ENCODE data around the gene ZFHX2.
"Not testable (repeated sequence)": the region's sequence is repeated elsewhere in the genome, so short reads cannot be mapped to it uniquely, and the experiment has no call there.

The ZFHX2 gene

DNA sequence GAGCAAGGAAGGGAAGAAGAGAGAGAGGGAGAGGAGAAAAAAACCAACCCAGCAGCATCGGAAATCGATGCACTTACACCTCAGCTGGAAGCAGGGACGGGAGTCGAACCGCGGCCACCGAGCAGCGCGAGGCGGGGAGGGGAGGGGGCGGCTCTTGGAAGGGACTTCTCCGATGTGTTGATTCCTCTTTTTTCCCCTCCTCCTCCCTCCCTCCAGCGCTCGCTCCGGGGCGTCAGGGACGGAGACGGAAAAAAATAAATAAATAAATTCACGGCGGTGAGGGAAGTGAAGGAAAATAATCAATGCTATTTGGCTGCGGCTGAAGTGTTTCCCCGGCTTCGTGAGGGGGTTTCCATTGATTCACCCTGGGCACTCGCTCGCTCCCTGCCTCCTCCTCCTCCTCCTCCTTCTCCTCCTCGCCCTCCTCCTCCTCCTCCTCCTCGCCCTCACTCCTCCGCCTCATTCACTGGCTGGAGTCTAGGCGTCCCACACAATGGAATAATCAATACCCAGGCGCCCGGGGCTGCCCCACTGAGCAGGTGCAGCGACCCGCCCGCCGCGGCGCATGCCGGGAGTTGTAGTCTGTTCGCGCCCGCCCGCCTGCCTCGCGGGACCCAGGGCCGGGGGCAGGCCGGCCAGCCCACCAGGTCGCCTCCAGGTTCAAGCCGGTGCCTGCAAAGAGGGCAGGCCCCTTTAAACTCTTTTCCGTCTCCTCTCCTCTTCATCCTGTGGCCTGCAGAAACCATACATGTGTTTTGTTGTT, at the start of gene ZFHX2:
ZFHX2 (minus strand) TSS at position 500 of the 763 bp plus-strand sequence. CDS start 16,440 bp downstream, outside the sequence.
- peak in 1 of 2 experiments; percentile 24 for DNase-seq (ENCODE audit: low read depth in 2 of 2)

- no peak for DNase-seq (ENCODE audit: low read depth in 2 of 2)
These were observed 49.2 kb upstream of the ZFHX2 start for GRCh38 chr14:23600806-23601205.

DNA sequence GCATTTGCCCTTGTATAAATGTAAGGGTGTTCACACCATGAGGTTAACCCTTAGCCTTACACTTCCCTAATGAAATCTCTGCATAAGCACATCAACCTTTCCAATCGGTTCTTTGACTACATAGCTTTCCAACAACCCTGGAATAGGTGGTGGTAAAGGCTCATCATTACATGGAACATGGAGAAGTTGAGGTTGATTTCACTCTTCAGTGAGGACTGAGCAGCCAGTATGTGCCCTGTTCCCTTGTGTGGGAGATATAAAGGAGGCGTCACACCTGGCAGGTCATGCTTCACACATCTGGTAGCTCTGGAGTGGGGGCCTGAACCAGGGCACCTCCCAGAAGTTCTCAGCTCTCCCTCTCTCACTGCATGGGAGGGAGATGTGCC, 48.8 kb upstream of the ZFHX2 start:
- DNase-seq (ENCODE audit: low read depth in 2 of 2): no peak

GRCh38 chr14:23594191-23594590, 42.6 kb upstream of the ZFHX2 start:
- not testable (repeated sequence) for DNase-seq (ENCODE audit: low read depth in 2 of 2)

DNA sequence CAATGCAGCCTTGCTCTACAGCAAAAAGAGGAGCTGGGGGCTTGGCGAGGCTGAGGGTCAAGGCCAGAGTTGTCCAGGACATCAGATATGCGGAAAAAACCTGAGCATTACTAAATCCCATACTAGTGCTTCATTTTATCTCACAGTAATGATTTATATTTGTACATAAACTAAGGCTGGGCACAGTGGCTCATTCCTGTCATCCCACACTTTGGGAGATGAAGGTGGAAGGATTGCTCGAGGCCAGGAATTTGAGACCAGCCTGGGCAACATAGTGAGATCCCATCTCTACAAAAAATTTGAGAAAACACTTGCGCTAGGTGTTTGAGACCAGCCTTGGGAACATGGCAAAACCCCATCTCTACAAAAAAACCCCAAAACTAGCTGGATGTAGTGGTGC, 38.6 kb upstream of the ZFHX2 start:
- no peak for DNase-seq (ENCODE audit: low read depth in 2 of 2)

DNA sequence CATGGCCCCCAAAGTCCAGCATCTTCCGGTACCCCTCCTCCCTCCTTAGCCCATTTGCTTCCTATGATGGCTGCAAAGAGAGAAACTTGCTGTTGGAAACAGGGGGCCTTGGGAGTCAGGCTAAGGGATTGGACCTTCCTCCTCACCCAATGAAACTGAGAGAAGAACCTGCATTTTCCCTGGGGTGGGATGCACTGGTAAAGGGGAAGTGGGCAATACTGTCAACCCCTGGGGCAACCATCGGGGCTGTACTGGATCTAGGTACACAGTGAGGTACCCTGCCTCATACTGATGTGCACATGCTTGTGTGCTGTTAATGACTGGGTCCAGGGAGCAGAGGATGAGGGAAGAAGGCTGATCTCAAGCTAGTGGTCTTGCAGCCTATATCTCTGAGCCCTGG, 38.0 kb upstream of the ZFHX2 start:
- no peak for DNase-seq (ENCODE audit: low read depth in 2 of 2)

- DNase-seq (ENCODE audit: low read depth in 2 of 2): peak; percentile 64 to 67
These were observed 37.5 kb upstream of the ZFHX2 start for GRCh38 chr14:23588884-23589598.

- not testable (repeated sequence) for DNase-seq (ENCODE audit: low read depth in 2 of 2)
These were observed 33.1 kb upstream of the ZFHX2 start for GRCh38 chr14:23584527-23585203.

GRCh38 chr14:23583761-23584526, 32.4 kb upstream of the ZFHX2 start:
- not testable (repeated sequence) for DNase-seq (ENCODE audit: low read depth in 2 of 2)

- no peak for DNase-seq (ENCODE audit: low read depth in 2 of 2)
These were observed 31.6 kb upstream of the ZFHX2 start for GRCh38 chr14:23582906-23583760.

DNA sequence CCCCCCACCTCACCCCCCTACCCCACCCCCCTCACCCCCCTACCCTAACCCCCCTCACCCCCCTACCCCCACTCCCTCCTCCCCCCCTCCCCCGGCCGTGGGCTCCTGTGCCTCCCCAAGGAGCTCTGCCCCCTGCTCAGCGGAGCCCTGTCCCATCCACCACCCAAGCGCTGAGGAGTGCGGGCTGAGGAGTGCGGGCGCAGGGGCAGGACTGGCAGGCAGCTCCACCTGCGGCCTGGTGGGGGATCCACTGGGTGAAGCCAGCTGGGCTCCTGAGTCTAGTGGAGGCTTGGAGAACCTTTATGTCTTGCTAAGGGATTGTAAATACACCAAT, 29.4 kb upstream of the ZFHX2 start:
- no peak for DNase-seq (ENCODE audit: low read depth in 2 of 2)

DNA sequence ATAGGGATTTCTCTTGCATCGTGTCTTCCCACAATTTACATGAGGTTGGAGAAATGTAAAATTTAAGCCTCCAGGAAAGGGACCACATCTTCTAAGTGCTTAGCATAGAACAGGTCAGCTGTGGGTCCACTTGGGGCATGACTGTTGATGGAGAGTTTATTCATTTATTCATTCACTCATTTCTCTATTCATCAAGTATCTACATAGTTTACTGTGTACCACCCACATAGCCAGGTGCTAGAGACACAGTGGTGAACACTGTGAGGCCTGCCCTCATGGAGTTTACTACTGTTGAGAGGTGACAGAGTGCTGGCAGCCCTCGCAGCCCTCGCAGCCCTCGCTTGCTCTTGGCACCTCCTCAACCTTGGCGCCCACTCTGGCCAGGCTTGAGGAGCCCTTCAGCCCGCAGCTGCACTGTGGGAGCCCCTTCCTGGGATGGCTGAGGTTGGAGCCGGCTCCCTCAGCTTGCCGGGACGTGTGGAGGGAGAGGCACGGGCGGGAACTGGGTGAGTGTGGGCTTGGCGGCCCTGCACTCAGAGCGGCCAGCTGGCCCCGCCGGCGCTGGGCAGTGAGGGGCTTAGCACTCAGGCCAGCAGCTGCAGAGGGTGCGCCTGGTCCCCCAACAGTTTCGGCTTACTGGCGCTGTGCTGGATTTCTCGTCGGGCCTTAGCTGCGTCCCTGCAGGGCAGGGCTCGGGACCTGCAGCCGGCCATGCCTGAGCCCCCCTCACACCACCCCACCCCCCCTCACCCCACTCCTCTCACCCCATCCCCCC, 28.8 kb upstream of the ZFHX2 start:
- no peak for DNase-seq (ENCODE audit: low read depth in 2 of 2)

DNA sequence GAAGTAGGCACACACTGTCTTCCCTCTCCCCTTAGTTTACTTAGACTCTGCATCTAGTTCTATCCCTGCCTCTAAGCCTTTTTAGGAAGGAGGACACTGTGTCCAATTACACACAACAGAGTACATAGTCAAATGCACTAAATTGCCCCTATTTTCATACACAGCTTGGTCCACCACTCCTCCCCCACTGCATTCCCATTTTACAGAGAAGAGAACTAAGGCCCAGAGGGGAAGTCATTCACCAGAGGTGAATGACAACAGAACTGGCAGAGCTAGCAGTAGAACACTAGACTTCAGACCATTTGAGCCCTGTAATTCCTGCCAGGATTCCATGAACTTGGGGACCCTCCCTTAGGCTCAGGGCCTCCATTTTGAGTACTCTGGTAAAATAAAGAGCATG, 28.2 kb upstream of the ZFHX2 start:
- DNase-seq (ENCODE audit: low read depth in 2 of 2): no peak

DNA sequence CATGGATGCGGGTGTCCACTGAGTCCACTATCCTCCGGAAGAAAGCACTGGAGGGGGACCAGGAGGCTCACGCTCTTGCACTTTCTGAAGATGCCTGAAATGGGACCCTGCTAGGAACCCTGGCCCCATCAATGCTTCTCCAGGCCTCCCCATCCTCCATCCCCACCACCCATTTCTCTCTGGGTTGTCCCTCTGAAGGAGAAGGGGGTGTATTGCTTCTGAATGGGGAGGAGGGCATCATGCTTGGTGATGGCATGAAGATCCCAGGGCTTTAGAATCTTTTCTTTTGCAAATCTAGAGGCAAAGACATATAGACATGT, 27.7 kb upstream of the ZFHX2 start:
- DNase-seq (ENCODE audit: low read depth in 2 of 2): no peak

DNA sequence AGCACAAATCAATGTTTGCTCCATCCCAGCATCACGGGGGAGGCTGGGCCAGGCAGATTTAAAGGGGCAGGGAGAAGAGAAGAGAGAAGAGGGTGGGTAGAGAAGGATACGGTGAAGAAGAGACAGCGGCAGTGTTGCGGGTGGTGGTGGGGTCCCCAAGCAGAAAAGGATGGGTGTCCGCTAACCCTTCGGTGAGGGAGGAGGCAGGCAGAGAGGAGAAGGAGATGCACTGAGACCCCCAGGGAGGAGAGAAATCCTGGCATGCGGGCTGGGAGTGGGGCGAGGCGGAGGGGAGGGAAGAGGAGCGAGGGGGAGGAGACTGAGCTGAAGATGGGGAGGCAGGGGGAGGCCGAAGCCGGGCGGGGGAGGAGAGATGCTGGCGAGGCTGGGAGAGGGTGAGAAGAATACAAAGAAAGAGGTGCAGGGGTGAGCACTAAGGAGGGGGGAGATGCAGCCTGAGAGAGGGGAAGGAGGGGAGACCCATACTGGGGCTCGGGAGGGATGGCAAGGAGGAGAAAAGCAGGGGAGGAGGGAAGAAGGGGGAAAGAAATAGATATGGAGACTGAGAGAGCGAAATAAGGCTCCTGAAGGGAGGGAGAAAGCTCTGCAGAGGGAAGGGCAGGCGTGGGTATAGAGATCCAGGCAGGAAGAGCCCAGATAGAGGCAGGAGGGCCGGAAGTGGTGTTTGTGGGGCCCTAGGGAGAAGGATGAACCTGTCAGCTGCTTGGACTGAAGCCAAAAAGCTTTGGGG, 27.2 kb upstream of the ZFHX2 start, which contains the start of gene JPH4:
JPH4 (minus strand) TSS at position 231 of the 751 bp plus-strand sequence. CDS start 1,337 bp downstream, outside the sequence.
- no peak for DNase-seq (ENCODE audit: low read depth in 2 of 2)

DNA sequence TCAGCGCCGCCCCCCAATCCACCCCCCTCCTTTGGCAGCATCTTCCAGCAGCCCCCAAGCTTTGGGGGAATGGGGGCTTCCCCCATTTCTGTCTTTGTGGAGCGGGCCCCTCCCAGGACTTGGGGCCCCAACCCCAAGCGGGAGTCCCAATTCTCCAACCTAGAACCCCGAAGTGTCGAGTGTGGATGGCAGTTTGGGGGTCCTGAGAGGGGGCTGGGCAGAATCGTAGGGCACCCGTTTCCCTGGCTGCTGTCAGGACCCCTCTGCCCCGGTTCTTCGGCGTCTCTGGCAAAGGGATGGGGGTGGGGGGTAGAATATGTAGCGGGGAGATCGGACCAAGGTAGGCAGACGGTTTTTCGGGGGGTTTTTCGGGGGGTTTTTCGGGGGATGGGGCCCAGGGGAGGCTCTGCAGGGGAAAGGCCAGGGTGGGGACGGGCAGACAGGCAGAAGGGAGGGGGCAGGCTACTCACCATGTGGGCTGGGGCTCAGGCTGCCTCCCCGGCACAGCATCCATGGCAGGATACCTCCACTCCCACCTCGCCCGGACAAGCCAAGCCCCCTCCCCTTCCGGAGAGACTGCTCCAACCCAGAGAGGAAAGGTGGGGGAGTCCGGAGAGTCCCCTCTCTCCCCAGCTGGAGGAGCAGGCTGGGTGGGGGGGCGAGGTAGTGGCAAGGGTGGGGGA, 26.3 kb upstream of the ZFHX2 start:
- no peak for DNase-seq (ENCODE audit: low read depth in 2 of 2)

GRCh38 chr14:23577004-23577681, 25.6 kb upstream of the ZFHX2 start:
- no peak for DNase-seq (ENCODE audit: low read depth in 2 of 2)

DNA sequence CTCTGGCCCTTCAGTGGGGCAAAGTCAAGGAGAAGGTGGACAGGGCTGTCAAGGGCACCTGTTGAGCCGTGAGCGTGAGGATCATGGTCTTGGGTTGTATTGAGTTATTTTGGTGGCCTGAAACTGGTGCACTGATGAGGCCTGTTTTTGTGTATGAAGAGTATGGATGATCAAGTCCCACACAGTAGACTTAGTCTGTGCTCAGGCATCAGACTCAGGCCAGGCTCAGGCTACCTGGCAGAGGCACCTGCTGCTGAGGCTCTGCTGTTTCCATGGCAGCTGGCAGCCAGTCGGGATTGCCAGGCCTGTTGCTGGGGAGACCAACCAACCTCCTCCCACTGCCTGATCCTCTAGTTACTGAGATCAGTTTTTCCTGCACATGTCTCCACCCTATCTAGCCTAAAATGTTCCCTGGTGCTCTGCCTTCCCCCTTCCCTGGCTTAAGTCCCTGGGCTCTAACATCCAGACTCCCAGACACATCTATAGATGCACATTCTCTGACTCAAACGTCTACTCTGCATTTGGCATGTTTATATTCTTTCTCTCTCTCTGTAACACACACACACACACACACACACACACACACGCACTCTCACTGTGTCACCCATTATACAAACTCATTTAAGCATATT, 21.9 kb upstream of the ZFHX2 start:
- DNase-seq (ENCODE audit: low read depth in 2 of 2): no peak
